ENCODE results near the gene CACNA1A. TPM values are rescaled to one million over a fixed set of nuclear protein-coding genes. Genes with fewer than 3 reads are reported as not detected.

The CACNA1A gene
- total RNA-seq, 2 donors from 2014 or later: 0.27 to 2.3 TPM

GRCh38 chr19:13303381-13304129 lies 202.7 kb downstream of the CACNA1A start:
- Histone ChIP-seq H3K36me3 (no peaks in the 10 kb centered on the region), H3K9me3 (no peaks in the 10 kb centered on the region), H3K4me3 (no peak overlapping the region), H3K27me3 (replicated peaks; ENCODE audit: insufficient read depth) (no peaks in the 10 kb centered on the region), H3K4me1 (ENCODE audit: control insufficient read depth in 1 of 2, low read depth in 2 of 2) (no peaks in the 10 kb centered on the region), H3K27ac (no peak overlapping the region)
- ATAC-seq (ENCODE audit: insufficient number of reproducible peaks, low FRiP score, low read depth): no peak
- no peak for DNase-seq (ENCODE audit: low spot score)
- TF ChIP-seq, protein P1, sequence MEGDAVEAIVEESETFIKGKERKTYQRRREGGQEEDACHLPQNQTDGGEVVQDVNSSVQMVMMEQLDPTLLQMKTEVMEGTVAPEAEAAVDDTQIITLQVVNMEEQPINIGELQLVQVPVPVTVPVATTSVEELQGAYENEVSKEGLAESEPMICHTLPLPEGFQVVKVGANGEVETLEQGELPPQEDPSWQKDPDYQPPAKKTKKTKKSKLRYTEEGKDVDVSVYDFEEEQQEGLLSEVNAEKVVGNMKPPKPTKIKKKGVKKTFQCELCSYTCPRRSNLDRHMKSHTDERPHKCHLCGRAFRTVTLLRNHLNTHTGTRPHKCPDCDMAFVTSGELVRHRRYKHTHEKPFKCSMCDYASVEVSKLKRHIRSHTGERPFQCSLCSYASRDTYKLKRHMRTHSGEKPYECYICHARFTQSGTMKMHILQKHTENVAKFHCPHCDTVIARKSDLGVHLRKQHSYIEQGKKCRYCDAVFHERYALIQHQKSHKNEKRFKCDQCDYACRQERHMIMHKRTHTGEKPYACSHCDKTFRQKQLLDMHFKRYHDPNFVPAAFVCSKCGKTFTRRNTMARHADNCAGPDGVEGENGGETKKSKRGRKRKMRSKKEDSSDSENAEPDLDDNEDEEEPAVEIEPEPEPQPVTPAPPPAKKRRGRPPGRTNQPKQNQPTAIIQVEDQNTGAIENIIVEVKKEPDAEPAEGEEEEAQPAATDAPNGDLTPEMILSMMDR (IDR thresholded peaks at IDR 0.05): no peak

GRCh38 chr19:13302526-13303270 lies 203.6 kb downstream of the CACNA1A start:
- no peak overlapping the region for H3K27ac ChIP-seq
- H3K4me3 ChIP-seq: no peak overlapping the region
- H3K4me1 ChIP-seq (ENCODE audit: control insufficient read depth in 1 of 2, low read depth in 2 of 2): no peaks in the 10 kb centered on the region
- no peaks in the 10 kb centered on the region for H3K36me3 ChIP-seq
- no peaks in the 10 kb centered on the region for H3K27me3 ChIP-seq (replicated peaks; ENCODE audit: insufficient read depth)
- DNase-seq (ENCODE audit: low spot score): no peak
- TF ChIP-seq, protein P1 (IDR thresholded peaks at IDR 0.05): no peak
- no peak for ATAC-seq (ENCODE audit: insufficient number of reproducible peaks, low FRiP score, low read depth)
- H3K9me3 ChIP-seq: no peaks in the 10 kb centered on the region

DNA sequence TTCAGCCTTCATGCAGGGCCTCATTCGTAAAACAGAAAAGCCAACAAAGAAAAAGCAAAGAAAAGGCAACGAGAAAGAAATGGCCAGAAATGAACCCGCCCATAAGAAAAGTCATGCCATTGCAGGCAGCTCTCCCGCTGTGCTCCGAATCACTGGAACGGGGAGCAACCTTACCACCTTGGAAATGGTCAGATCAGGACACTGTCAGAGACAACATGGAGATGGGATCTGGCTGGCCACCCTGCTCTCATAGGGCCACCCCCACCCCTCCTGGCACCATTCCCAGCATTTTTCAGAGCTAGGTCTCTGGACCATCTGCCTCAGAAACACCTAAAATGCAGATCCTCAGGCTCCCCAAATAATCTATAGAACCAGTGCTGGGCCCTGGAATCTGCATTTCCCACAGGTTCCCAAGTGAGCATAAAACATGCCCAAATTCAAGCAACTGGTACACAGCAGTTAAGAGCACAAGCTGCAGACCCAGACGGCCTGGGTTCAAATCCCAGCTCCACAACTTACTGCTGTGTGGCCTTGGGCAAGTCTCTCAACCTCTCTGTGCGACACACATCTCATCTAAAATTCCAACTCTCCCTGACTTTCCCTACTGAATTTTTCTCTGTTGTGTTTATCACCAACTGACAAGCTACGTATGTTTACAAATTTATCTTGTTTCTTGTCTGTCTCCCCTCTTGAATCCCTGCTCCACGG lies 204.5 kb downstream of the CACNA1A start:
- no peak for ATAC-seq (ENCODE audit: insufficient number of reproducible peaks, low FRiP score, low read depth)
- H3K27me3 ChIP-seq (replicated peaks; ENCODE audit: insufficient read depth): no peaks in the 10 kb centered on the region
- TF ChIP-seq, protein P1 (IDR thresholded peaks at IDR 0.05): no peak
- H3K27ac ChIP-seq: no peak overlapping the region
- H3K4me3 ChIP-seq: no peak overlapping the region
- no peaks in the 10 kb centered on the region for H3K36me3 ChIP-seq
- no peak for DNase-seq (ENCODE audit: low spot score)
- H3K9me3 ChIP-seq: no peaks in the 10 kb centered on the region
- H3K4me1 ChIP-seq (ENCODE audit: control insufficient read depth in 1 of 2, low read depth in 2 of 2): no peaks in the 10 kb centered on the region

- no peak for ATAC-seq (ENCODE audit: insufficient number of reproducible peaks, low FRiP score, low read depth)
- no peaks in the 10 kb centered on the region for H3K27me3 ChIP-seq (replicated peaks; ENCODE audit: insufficient read depth)
- H3K4me3 ChIP-seq: no peak overlapping the region
- TF ChIP-seq, protein P1 (IDR thresholded peaks at IDR 0.05): no peak
- H3K9me3 ChIP-seq: no peaks in the 10 kb centered on the region
- H3K36me3 ChIP-seq: no peaks in the 10 kb centered on the region
- no peak for DNase-seq (ENCODE audit: low spot score)
- no peak overlapping the region for H3K27ac ChIP-seq
- H3K4me1 ChIP-seq (ENCODE audit: control insufficient read depth in 1 of 2, low read depth in 2 of 2): no peaks in the 10 kb centered on the region
These were observed 205.8 kb downstream of the CACNA1A start for GRCh38 chr19:13300421-13301030.

DNA sequence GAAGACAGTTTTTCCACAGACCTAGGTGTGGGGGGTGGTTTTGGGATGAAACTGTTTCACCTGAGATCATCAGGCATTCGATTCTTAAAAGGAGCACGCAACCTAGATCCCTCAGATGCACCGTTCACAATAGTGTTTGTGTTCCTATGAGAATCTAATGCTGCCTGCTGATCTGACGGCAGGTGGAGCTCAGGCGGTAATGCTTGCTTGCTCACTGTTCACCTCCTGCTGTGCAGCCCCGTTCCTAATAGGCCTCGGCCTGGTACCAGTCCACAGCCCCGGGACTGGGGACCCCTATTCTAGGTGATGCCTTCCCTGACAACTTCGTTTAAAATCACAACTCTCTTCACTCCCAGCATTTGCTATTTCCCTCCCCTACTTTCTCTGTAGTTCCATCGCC lies 206.4 kb downstream of the CACNA1A start:
- no peaks in the 10 kb centered on the region for H3K9me3 ChIP-seq
- DNase-seq (ENCODE audit: low spot score) (no peak), ATAC-seq (ENCODE audit: insufficient number of reproducible peaks, low FRiP score, low read depth) (no peak)
- no peak overlapping the region for H3K4me3 ChIP-seq
- no peak overlapping the region for H3K27ac ChIP-seq
- TF ChIP-seq, protein P1 (IDR thresholded peaks at IDR 0.05): no peak
- no peaks in the 10 kb centered on the region for H3K4me1 ChIP-seq (ENCODE audit: control insufficient read depth in 1 of 2, low read depth in 2 of 2)
- H3K27me3 ChIP-seq (replicated peaks; ENCODE audit: insufficient read depth): no peaks in the 10 kb centered on the region
- no peaks in the 10 kb centered on the region for H3K36me3 ChIP-seq

Data from thoracic aorta (tissue), 2 donors.